ENCODE data around the gene OSBPL8.
"Not testable (repeated sequence)": the region's sequence is repeated elsewhere in the genome, so short reads cannot be mapped to it uniquely, and the experiment has no call there.

OSBPL8 gene

DNA sequence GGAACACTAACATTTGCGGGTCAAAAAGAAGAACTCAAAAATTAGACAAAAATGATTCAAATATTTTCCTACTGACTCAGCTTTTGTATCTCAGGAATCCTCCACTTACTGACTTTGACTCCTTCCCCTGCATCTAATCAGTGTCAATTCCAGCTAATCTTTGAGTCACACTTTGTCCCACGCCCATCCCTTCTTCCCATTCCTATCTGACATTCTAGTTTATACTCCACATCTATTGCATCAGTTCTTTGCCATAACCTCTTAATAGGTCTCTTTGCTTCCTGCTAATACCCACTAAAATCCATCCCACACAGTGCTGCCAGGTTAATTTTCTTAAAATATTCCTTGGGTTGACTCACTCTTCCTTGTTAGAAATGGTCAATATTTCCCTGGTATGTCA is 230.4 kb downstream of the OSBPL8 start:
- in situ Hi-C loops (cut with MboI; ENCODE audit: low sequenced_read_pairs, unreplicated experiment) = loop anchor here (25.0 kb wide), 2 partner anchors 242 to 792 kb away; partner anchors contain the start of gene NAP1L1
- no peak for DNase-seq (ENCODE audit: low spot score)
- no peak for TF ChIP-seq CTCF (IDR thresholded peaks at IDR 0.05; ENCODE audit: borderline replicate concordance, control extremely low read depth, extremely low read depth, insufficient read depth, missing control alignments)

DNA sequence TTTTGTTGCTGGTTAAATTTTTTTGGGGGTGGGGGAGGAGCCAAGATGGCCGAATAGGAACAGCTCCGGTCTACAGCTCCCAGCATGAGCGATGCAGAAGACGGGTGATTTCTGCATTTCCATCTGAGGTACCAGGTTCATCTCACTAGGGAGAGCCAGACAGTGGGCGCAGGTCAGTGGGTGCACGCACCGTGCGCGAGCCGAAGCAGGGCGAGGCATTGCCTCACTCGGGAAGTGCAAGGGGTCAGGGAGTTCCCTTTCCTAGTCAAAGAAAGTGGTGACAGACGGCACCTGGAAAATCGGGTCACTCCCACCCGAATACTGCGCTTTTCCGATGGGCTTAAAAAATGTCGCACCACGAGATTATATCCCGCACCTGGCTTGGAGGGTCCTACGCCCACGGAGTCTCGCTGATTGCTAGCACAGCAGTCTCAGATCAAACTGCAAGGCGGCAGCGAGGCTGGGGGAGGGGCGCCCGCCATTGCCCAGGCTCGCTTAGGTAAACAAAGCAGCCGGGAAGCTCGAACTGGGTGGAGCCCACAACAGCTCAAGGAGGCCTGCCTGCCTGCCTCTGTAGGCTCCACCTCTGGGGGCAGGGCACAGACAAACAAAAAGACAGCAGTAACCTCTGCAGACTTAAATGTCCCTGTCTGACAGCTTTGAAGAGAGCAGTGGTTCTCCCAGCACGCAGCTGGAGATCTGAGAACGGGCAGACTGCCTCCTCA is 239.8 kb downstream of the OSBPL8 start:
- in situ Hi-C loops (cut with MboI; ENCODE audit: low sequenced_read_pairs, unreplicated experiment); DNase-seq (ENCODE audit: low spot score): not testable (repeated sequence)

DNA sequence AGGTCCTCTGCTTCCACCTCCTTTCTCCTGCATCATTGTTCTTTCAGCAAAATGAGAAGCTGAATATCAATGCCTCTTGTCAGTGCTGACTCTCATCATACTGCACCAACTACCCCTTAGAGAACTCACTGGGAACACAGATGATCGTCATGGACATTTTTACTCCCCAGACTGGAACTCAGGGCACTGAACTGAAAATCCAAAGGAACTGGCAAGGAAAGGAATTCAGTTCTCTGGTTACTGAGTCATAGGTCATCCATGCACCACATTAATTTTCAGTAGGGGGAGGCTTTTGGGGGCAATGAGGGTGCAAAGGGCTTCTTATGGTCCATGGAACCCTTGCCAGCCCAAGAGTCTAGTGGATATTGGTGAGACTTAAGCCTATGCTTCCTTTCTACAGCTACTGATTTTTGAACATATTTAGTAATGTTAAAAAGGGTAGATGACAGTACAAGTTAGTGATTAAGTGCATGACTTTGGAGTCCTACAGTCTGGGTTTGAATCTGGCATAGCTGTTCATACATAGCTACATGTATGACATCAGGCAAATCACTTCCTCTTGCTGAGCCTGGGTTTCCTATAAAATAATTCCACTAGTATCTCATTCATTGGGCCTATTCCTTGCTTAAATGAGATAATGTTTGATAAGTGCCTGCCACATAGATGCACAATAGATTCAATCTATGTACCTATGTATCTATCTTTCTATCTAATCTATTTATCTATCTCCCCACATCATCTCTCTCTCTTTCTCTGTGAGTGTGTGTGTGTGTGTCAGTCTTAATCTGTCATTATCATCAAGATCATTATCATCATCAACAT is 240.6 kb downstream of the OSBPL8 start:
- DNase-seq (ENCODE audit: low spot score) = no peak
- no peak for TF ChIP-seq CTCF (IDR thresholded peaks at IDR 0.05; ENCODE audit: borderline replicate concordance, control extremely low read depth, extremely low read depth, insufficient read depth, missing control alignments)
- in situ Hi-C loops (cut with MboI; ENCODE audit: low sequenced_read_pairs, unreplicated experiment) = no loop called here

DNA sequence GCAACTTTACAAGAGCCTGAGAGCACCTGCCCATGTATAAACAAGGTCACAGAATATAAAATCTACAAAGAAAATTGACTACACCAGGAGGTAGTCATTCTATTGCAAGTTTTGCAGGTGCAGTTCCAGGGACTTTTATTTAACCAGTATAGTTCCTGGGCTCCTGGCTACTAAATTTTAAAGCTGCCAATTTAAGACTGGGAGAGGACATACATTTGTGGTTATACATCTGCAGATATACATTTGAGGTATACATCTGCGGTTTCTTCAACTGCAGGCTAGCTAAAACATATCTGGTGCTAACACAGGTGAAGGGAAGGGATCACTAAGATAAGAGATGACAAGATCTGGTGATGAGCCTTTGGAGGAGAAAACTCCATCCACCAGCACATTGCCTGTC is 241.6 kb downstream of the OSBPL8 start:
- in situ Hi-C loops (cut with MboI; ENCODE audit: low sequenced_read_pairs, unreplicated experiment) = no loop called here

GRCh38 chr12:76316468-76316867 is 243.1 kb downstream of the OSBPL8 start:
- no peak for TF ChIP-seq CTCF (IDR thresholded peaks at IDR 0.05; ENCODE audit: borderline replicate concordance, control extremely low read depth, extremely low read depth, insufficient read depth, missing control alignments)
- no peak for DNase-seq (ENCODE audit: low spot score)
- in situ Hi-C loops (cut with MboI; ENCODE audit: low sequenced_read_pairs, unreplicated experiment) = no loop called here

More for the DNA sequence above, 241.6 kb downstream of the OSBPL8 start:
- no peak for DNase-seq (ENCODE audit: low spot score)
- TF ChIP-seq CTCF (IDR thresholded peaks at IDR 0.05; ENCODE audit: borderline replicate concordance, control extremely low read depth, extremely low read depth, insufficient read depth, missing control alignments) = no peak

DNA sequence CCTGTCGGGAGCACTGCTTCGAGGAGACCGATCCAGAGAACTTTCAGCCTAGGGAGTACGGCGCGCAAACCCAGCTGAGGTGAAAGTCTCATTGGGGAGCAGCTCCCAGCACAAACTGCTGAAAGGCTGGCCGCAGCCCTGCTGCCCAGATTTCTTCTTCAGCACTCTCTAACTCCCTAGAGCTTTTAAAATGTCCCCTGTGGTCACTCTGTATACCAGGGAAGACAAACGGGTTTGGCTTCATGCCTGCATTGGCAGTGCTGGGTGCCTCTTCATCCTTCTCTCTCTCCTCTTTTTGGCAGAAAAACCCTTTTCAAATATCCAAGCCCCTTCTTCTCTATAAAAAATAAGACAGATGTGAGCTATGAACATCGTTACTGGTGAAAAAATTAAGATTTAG is 246.3 kb downstream of the OSBPL8 start:
- TF ChIP-seq CTCF (IDR thresholded peaks at IDR 0.05; ENCODE audit: borderline replicate concordance, control extremely low read depth, extremely low read depth, insufficient read depth, missing control alignments) = no peak
- in situ Hi-C loops (cut with MboI; ENCODE audit: low sequenced_read_pairs, unreplicated experiment) = no loop called here
- no peak for DNase-seq (ENCODE audit: low spot score)

- in situ Hi-C loops (cut with MboI; ENCODE audit: low sequenced_read_pairs, unreplicated experiment) = no loop called here
- no peak for DNase-seq (ENCODE audit: low spot score)
- no peak for TF ChIP-seq CTCF (IDR thresholded peaks at IDR 0.05; ENCODE audit: borderline replicate concordance, control extremely low read depth, extremely low read depth, insufficient read depth, missing control alignments)
These were observed 247.3 kb downstream of the OSBPL8 start for GRCh38 chr12:76312315-76312714.
